Prostate gland (tissue), 1 donor: Measurements from ENCODE around the gene FGF12.

ENCODE experiments used
- POLR2A ChIP-seq: fragments of 450-650 bp; IDR thresholded peaks from one replicate; pipeline ENCODE4 v1.6.1; 2016; ENCODE audit warnings: antibody characterized with exemption, mild to moderate bottlenecking
- POLR2AphosphoS5 ChIP-seq: sonication (generic); formaldehyde crosslinking; IDR thresholded peaks from one replicate; pipeline ENCODE4 v1.6.1; 2017; ENCODE audit warnings: antibody characterized with exemption

GRCh38 chr3:192303235-192303634, 424.1 kb downstream of the FGF12 start:
- no peak for TF ChIP-seq POLR2AphosphoS5
- no peak for TF ChIP-seq POLR2A
